ENCODE measurements around the gene AFP.

AFP gene

GRCh38 chr4:73438048-73438447 lies 2.0 kb downstream of the AFP start:
- FAIRE-seq (no peak), DNase-seq (ENCODE audit: insufficient read length, low spot score) (no peak)
- no peak for TF ChIP-seq CTCF (IDR thresholded peaks at IDR 0.05; ENCODE audit: insufficient read depth, missing control alignments)

- TF ChIP-seq CTCF (IDR thresholded peaks at IDR 0.05; ENCODE audit: insufficient read depth, missing control alignments): no peak
- FAIRE-seq (no peak), DNase-seq (ENCODE audit: insufficient read length, low spot score) (no peak)
Observed at GRCh38 chr4:73438582-73439215, 2.7 kb downstream of the AFP start.

GRCh38 chr4:73439445-73439844 lies 3.4 kb downstream of the AFP start:
- TF ChIP-seq CTCF (IDR thresholded peaks at IDR 0.05; ENCODE audit: insufficient read depth, missing control alignments): no peak
- FAIRE-seq: no peak

GRCh38 chr4:73439991-73440390 lies 4.0 kb downstream of the AFP start:
- DNase-seq (ENCODE audit: insufficient read length, low spot score) (no peak), FAIRE-seq (no peak)
- no peak for TF ChIP-seq CTCF (IDR thresholded peaks at IDR 0.05; ENCODE audit: insufficient read depth, missing control alignments)

More at GRCh38 chr4:73439445-73439844, 3.4 kb downstream of the AFP start:
- no peak for DNase-seq (ENCODE audit: insufficient read length, low spot score)

GRCh38 chr4:73440653-73441052 lies 4.6 kb downstream of the AFP start:
- DNase-seq (ENCODE audit: insufficient read length, low spot score) (no peak), FAIRE-seq (no peak)

GRCh38 chr4:73442275-73442674 lies 6.3 kb downstream of the AFP start:
- no peak for TF ChIP-seq CTCF (IDR thresholded peaks at IDR 0.05; ENCODE audit: insufficient read depth, missing control alignments)
- FAIRE-seq (no peak), DNase-seq (ENCODE audit: insufficient read length, low spot score) (no peak)

More at GRCh38 chr4:73440653-73441052, 4.6 kb downstream of the AFP start:
- TF ChIP-seq CTCF (IDR thresholded peaks at IDR 0.05; ENCODE audit: insufficient read depth, missing control alignments): no peak

- DNase-seq (ENCODE audit: insufficient read length, low spot score): no peak
- FAIRE-seq: no peak
- no peak for TF ChIP-seq CTCF (IDR thresholded peaks at IDR 0.05; ENCODE audit: insufficient read depth, missing control alignments)
Observed at GRCh38 chr4:73443224-73443623, 7.2 kb downstream of the AFP start.
